H1 (cell line): Measurements from ENCODE around the gene HDAC6. TPM values are rescaled to one million over a fixed set of nuclear protein-coding genes. Genes with fewer than 3 reads are reported as not detected.

Experiments used
- CTCF ChIP-seq, 3 experiments: IDR thresholded peaks; 1 replicate in 2 of 3; 2 replicates in 1 of 3; pipeline versions ENCODE4 v1.5.1 to v1.6.1; 2011; ENCODE audit warnings: low read length in 3 of 3, mild to moderate bottlenecking in 3 of 3, inconsistent platforms in 2 of 3, low read depth in 1 of 3, moderate library complexity in 1 of 3; ENCODE audit not compliant: insufficient read depth in 1 of 3; ENCODE audit errors: control extremely low read depth in 1 of 3
- RNF2 ChIP-seq: fragments of 200-900, 300-1000 bp; sonication (generic); IDR thresholded peaks from 2 replicates; pipeline ENCODE4 v1.7.1; 2016; ENCODE audit warnings: borderline replicate concordance, low read depth, mild to moderate bottlenecking, antibody characterized with exemption, low read length; ENCODE audit not compliant: poor library complexity, severe bottlenecking; ENCODE audit errors: missing control alignments
- polyA plus RNA-seq, 7 experiments: library from polyadenylated mRNA; depleted of rRNA in 3 of 7; stranded (reverse) in 5 of 7; unstranded in 2 of 7; fragments of >200 nt in 5 of 7; fragments of 200-250 nt in 2 of 7; gene quantifications; 1 replicate in 5 of 7; 2 replicates in 1 of 7; 4 replicates in 1 of 7; pipeline versions ENCODE4 v1.2.1 to v1.2.3, GENCODE V29; 2011 to 2013; ENCODE audit warnings: missing spikeins in 2 of 7, mixed read lengths in 2 of 7
- total RNA-seq: library from RNA; stranded (reverse); fragmentation: NEBNext Ultra II Directional; extraction: Animal tissue kit (Norgen Biotek cat#: 25700); gene quantifications from 2 replicates; pipeline ENCODE4 v1.2.1, GENCODE V29; 2021

The HDAC6 gene
- total and polyA plus RNA-seq, 2 of the 8 experiments (the other 6 are each of a cell fraction or from before 2014, with no cell fraction given): 34.0 to 51.8 TPM

GRCh38 chrX:48824066-48824465 lies 22.2 kb downstream of the HDAC6 start (continued):
- TF ChIP-seq CTCF (IDR thresholded peaks at IDR 0.05; ENCODE audit: control extremely low read depth in 1 of 3, insufficient read depth in 1 of 3, low read depth in 1 of 3, low read length in 3 of 3) (no peak), RNF2 (no peak)
- TF ChIP-seq, all 59 proteins: peak for 0
